COLO668 (cell line): ENCODE data around the gene PRKN.

Experiments
- DNase-seq: peaks from one replicate; lab custom pipeline; 2025; ENCODE audit not compliant: unreplicated experiment; lab: John Stamatoyannopoulos, UW

Gene PRKN

GRCh38 chr6:161694995-161695394 lies 1032.6 kb downstream of the PRKN start:
- no peak for DNase-seq

DNA sequence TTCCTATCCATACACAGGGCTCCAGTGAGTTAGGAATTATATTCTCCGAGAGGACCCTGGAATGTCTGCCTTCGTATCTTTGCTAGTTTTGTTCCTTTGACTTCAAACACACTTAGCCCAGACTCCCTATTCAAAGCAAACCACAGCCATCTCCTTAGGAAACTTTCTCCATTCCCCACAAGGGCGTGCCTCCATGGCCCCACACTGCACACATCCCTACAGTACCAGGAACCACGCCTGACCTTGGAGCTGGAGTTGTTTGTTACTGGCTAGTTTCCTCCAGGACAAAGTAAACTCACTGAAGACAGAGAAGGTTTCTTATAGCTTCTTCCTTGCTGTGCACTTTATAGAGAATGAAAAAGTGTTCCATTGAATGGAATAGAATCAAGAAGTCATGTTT lies 1040.9 kb downstream of the PRKN start:
- DNase-seq = no peak

GRCh38 chr6:161684731-161685475 lies 1042.7 kb downstream of the PRKN start:
- no peak for DNase-seq

GRCh38 chr6:161683400-161683799 lies 1044.2 kb downstream of the PRKN start:
- DNase-seq = no peak

- no peak for DNase-seq
Measured at GRCh38 chr6:161682982-161683381, 1044.6 kb downstream of the PRKN start.

- DNase-seq = no peak
Measured at GRCh38 chr6:161679980-161680538, 1047.5 kb downstream of the PRKN start.

- DNase-seq = no peak
Measured at GRCh38 chr6:161677188-161677587, 1050.4 kb downstream of the PRKN start.

- DNase-seq = no peak
Measured at GRCh38 chr6:161676586-161676985, 1051.0 kb downstream of the PRKN start.

- no peak for DNase-seq
Measured at GRCh38 chr6:161674930-161675682, 1052.5 kb downstream of the PRKN start.

DNA sequence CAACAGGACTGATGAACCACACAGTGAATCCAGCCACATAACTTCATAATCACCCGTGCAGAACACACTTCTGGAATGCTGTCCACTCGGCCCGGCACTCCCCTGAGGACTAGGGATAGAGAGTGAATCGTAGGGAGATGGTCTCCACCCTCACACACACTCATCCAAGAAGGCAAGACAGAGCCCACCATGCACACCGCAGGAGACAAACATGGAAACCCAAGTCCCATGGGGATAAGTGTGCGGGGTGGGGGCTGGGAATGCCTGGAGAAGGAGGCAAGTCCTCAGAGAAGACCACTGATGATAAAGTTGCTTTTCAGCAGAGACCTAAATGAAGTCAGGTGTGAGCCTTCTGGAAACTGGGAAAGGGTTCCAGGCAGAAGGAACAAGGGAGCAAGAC lies 1054.5 kb downstream of the PRKN start:
- no peak for DNase-seq

DNA sequence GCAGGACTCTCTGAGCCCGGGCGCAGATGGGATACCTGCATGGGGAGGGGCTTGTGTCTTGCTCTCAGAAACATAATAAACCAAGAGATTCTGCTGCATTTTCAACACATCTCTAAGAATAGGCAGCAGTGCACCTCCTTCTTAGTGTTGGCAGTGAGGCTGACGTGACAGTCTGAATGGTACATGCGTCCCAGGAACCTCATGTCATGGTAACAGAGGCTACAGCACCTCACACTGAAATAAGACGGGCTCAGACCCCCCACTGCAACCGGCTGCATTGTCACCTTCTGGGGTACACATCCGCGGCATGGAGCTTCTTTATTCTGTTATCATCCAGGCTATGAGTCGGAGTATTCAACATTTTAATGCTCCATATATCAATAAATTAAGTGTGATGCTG lies 1056.4 kb downstream of the PRKN start:
- no peak for DNase-seq

- no peak for DNase-seq
Measured at GRCh38 chr6:161668665-161669064, 1058.9 kb downstream of the PRKN start.

DNA sequence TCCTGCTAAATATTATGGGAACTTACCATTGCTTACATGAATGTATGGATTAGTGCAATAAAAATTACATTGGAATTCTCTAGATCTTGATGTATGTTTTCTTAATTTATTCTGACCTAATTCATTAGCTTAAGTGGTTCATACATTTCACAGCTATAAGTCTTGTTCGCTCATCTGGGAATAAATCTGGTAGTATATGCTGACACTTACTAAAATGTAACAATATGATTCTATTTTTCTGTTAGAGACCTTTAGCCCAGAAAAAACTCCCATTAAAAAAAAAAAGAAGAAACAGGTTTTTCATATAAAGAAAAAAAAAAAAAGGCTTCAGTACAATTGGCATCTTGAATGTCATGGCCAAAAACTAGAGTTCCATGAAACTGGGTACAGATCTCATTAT lies 1059.6 kb downstream of the PRKN start:
- no peak for DNase-seq

- no peak for DNase-seq
Measured at GRCh38 chr6:161663682-161664081, 1063.9 kb downstream of the PRKN start.

GRCh38 chr6:161660666-161661571 lies 1066.6 kb downstream of the PRKN start:
- DNase-seq = no peak

DNA sequence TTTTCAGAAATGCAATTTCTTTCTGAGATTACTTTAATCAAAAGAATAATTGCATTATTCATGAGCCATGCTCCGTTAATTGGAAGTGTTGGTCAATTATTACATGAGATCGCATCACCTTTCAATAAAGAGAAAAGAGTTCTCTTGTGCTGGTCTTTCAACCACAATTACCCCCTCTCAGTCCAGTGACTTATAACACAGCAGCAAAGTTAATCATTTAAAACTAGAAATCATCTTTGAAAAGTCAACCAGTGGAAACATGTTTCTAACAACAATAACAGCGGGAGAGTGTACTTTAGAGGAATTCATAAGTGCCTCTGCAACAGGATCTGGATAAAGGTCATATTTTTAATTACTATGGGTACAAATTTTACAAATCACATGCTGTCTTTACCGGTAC lies 1069.4 kb downstream of the PRKN start:
- no peak for DNase-seq

GRCh38 chr6:161654209-161654608 lies 1073.4 kb downstream of the PRKN start:
- DNase-seq = no peak

- DNase-seq = no peak
Measured at GRCh38 chr6:161651949-161652348, 1075.6 kb downstream of the PRKN start.

GRCh38 chr6:161649841-161650240 lies 1077.7 kb downstream of the PRKN start:
- no peak for DNase-seq

GRCh38 chr6:161649068-161649467 lies 1078.5 kb downstream of the PRKN start:
- no peak for DNase-seq

DNA sequence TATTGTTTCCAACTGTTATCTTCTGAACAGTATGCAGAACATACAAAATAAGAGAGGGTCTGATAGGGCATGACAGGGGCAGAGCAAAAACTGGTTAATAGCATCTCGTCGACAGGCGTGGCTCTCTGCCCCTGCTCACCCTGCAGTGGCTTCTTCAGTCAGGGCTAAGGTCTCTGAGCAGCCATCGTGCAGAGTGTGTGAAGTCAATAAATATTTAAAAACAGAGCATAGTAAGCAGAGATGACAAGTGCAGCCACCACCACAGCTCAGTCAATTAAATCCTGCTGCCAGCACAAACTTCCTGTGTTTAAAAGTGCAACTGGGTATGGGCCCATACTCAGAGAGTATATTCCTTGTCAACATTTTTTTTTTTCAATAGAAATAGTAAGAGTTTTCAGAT lies 1080.3 kb downstream of the PRKN start:
- no peak for DNase-seq
